ENCODE measurements around the gene ARHGAP28.
"Not testable (repeated sequence)": the region's sequence is repeated elsewhere in the genome, so short reads cannot be mapped to it uniquely, and the experiment has no call there.

The ARHGAP28 gene

GRCh38 chr18:6929370-6930102, 200.0 kb downstream of the ARHGAP28 start:
- DNase-seq (ENCODE audit: low read depth): no peak

- no peak for DNase-seq (ENCODE audit: low read depth)
These were observed 205.3 kb downstream of the ARHGAP28 start for GRCh38 chr18:6934859-6935258.

GRCh38 chr18:6938003-6938402, 208.5 kb downstream of the ARHGAP28 start:
- DNase-seq (ENCODE audit: low read depth): no peak

- not testable (repeated sequence) for DNase-seq (ENCODE audit: low read depth)
These were observed 208.9 kb downstream of the ARHGAP28 start for GRCh38 chr18:6938403-6938802.

- no peak for DNase-seq (ENCODE audit: low read depth)
These were observed 210.5 kb downstream of the ARHGAP28 start for GRCh38 chr18:6939972-6940371.

GRCh38 chr18:6940451-6940850, 210.9 kb downstream of the ARHGAP28 start:
- DNase-seq (ENCODE audit: low read depth): no peak

GRCh38 chr18:6941996-6942395, 212.5 kb downstream of the ARHGAP28 start:
- no peak for DNase-seq (ENCODE audit: low read depth)

- DNase-seq (ENCODE audit: low read depth): no peak
These were observed 213.2 kb downstream of the ARHGAP28 start for GRCh38 chr18:6942742-6943141.

- DNase-seq (ENCODE audit: low read depth): no peak
These were observed 213.6 kb downstream of the ARHGAP28 start for GRCh38 chr18:6943143-6943542.

- DNase-seq (ENCODE audit: low read depth): no peak
These were observed 218.0 kb downstream of the ARHGAP28 start for GRCh38 chr18:6947338-6948030.

- DNase-seq (ENCODE audit: low read depth): no peak
These were observed 219.0 kb downstream of the ARHGAP28 start for GRCh38 chr18:6948281-6949055.

GRCh38 chr18:6949800-6950586, 220.5 kb downstream of the ARHGAP28 start:
- DNase-seq (ENCODE audit: low read depth): no peak

- no peak for DNase-seq (ENCODE audit: low read depth)
These were observed 221.1 kb downstream of the ARHGAP28 start for GRCh38 chr18:6950641-6951040.

GRCh38 chr18:6951336-6952090, 222.0 kb downstream of the ARHGAP28 start:
- DNase-seq (ENCODE audit: low read depth): no peak

- no peak for DNase-seq (ENCODE audit: low read depth)
These were observed 225.0 kb downstream of the ARHGAP28 start for GRCh38 chr18:6954501-6954900.

GRCh38 chr18:6955304-6955703, 225.8 kb downstream of the ARHGAP28 start:
- DNase-seq (ENCODE audit: low read depth): no peak

GRCh38 chr18:6956495-6956894, 227.0 kb downstream of the ARHGAP28 start:
- DNase-seq (ENCODE audit: low read depth): no peak

- no peak for DNase-seq (ENCODE audit: low read depth)
These were observed 227.5 kb downstream of the ARHGAP28 start for GRCh38 chr18:6956999-6957398.

- no peak for DNase-seq (ENCODE audit: low read depth)
These were observed 229.6 kb downstream of the ARHGAP28 start for GRCh38 chr18:6959110-6959509.

GRCh38 chr18:6960124-6960523, 230.6 kb downstream of the ARHGAP28 start:
- DNase-seq (ENCODE audit: low read depth): no peak

- no peak for DNase-seq (ENCODE audit: low read depth)
These were observed 231.1 kb downstream of the ARHGAP28 start for GRCh38 chr18:6960656-6961055.

Data from activated gamma-delta T cell treated with anti-CD3 and anti-CD28 coated beads, Interleukin-2, amount 50 U/mL, for 16 hours (primary cell).